Fibroblast of villous mesenchyme (primary cell): ENCODE measurements around the gene SLIT1. TPM values are rescaled to one million over a fixed set of nuclear protein-coding genes. Genes with fewer than 3 reads are reported as not detected.

Source experiments
- DNase-seq: peaks from one replicate; pipeline ENCODE4 v3.0.0-alpha.2; 2010; ENCODE audit warnings: low read depth
- H3K4me3 ChIP-seq: 2 replicates; pipeline ENCODE4 v1.5.1; 2011; ENCODE audit warnings: low read depth, mild to moderate bottlenecking, low read length
- total RNA-seq: library from RNA; depleted of rRNA; stranded (reverse); fragments of >200 nt; gene quantifications from 2 replicates; pipeline ENCODE4 v1.2.3, GENCODE V29; 2012
- TF ChIP-seq, protein P1 (sequence below): IDR thresholded peaks from 2 replicates; pipeline ENCODE4 v1.5.1; 2012; ENCODE audit warnings: low read depth, mild to moderate bottlenecking, low read length; ENCODE audit not compliant: insufficient read depth

SLIT1 gene
- total RNA-seq, 1 donor = not detected

- TF ChIP-seq, protein P1, sequence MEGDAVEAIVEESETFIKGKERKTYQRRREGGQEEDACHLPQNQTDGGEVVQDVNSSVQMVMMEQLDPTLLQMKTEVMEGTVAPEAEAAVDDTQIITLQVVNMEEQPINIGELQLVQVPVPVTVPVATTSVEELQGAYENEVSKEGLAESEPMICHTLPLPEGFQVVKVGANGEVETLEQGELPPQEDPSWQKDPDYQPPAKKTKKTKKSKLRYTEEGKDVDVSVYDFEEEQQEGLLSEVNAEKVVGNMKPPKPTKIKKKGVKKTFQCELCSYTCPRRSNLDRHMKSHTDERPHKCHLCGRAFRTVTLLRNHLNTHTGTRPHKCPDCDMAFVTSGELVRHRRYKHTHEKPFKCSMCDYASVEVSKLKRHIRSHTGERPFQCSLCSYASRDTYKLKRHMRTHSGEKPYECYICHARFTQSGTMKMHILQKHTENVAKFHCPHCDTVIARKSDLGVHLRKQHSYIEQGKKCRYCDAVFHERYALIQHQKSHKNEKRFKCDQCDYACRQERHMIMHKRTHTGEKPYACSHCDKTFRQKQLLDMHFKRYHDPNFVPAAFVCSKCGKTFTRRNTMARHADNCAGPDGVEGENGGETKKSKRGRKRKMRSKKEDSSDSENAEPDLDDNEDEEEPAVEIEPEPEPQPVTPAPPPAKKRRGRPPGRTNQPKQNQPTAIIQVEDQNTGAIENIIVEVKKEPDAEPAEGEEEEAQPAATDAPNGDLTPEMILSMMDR = no peak
- DNase-seq = no peak
- H3K4me3 ChIP-seq = no peak overlapping the region
Measured at GRCh38 chr10:97132273-97132672, 53.5 kb downstream of the SLIT1 start.

GRCh38 chr10:97131666-97132065, 54.1 kb downstream of the SLIT1 start:
- TF ChIP-seq, protein P1 = no peak
- no peak overlapping the region for H3K4me3 ChIP-seq
- DNase-seq = peak; percentile 6

DNA sequence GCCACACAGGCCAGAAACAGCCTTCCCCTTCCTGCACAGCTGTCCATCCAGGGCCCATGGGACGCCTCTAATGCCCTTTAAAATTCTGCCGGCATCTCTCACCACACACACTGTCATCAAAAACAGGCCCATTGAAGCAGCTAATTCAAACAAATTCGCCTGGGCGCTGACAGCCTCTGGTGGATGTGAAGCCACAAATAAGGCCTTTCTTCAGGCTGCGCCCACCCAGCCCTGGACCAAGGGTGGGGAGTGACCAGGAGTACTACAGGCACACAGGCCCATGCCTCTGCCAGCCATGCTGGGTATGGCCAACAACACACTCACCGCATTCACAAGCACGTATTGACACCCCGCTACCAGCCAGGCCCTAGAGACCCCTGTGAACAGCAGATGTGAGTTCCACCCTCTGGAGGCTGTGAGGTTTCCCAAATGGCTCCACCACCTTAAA, 54.6 kb downstream of the SLIT1 start:
- TF ChIP-seq, protein P1 = no peak
- no peak for DNase-seq
- no peak overlapping the region for H3K4me3 ChIP-seq

GRCh38 chr10:97129666-97130065, 56.1 kb downstream of the SLIT1 start:
- TF ChIP-seq, protein P1 = no peak
- no peak for DNase-seq
- no peak overlapping the region for H3K4me3 ChIP-seq

DNA sequence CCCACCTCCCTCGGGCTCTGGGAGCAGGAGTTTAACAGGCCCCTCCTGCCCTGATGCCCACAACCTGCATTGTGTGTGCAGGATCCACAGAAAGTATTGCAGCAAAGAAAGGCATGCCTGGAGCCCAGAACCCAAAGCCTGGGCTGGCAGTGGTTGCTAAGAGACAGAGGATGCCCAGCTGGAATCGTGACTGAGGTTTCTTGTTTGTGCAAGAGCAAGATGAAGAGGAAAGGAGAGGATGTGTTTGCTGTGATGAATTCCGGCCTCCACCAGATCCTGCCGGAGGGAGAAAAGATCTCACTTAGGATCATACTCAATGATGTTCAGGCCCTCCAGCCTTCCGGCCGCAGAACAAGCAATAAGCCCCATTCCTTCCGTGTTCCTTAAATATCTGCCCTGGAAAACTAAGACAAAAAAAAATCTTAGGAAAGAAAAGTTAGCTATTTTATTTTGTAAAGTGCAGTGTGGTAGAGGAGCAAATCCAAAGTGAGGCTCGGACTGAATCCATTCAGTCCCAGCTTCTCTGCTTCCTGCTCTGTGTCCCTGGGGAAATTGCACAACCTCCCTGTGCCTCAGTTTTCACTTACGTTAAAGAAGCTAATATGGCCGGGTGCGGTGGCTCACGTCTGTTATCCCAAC, 57.1 kb downstream of the SLIT1 start:
- TF ChIP-seq, protein P1 = no peak
- no peak for DNase-seq
- no peak overlapping the region for H3K4me3 ChIP-seq

DNA sequence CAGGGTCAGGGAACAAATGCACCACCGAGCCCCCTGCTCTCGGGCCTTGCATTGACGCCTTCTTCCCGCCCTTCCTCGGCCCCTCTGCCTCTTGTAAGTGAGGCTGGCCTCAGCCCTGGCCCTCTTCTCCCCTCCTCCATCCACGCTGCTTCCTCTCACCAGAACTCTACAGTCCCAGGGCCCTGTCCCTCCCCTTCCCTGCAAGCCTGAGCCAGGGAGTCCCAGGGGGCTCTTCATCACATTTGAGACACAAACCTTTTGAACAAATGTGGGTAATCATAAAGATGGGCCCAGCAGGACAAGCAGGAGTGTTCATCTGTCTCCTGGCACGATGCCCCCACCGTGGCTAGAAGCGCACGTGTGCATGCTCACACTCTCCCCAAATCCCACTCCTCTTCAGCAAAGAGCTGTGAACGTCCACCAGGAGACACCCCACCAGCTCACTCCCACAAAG, 57.7 kb downstream of the SLIT1 start:
- DNase-seq = no peak
- no peak overlapping the region for H3K4me3 ChIP-seq
- TF ChIP-seq, protein P1 = no peak

GRCh38 chr10:97127509-97127908, 58.2 kb downstream of the SLIT1 start:
- TF ChIP-seq, protein P1 = no peak
- H3K4me3 ChIP-seq = no peak overlapping the region
- DNase-seq = no peak
